Endothelial cell of umbilical vein (primary cell): ENCODE data around the gene LARP1B. TPM values are rescaled to one million over a fixed set of nuclear protein-coding genes. Genes with fewer than 3 reads are reported as not detected.

Experiments used
- BruUV-seq: library from RNA; stranded (reverse); fragments of 400-500 nt; replicated peaks from 2 replicates; lab custom pipeline; 2021; lab: Mats Ljungman, UMichigan
- CTCF ChIA-PET: fragments of 300-600, 350-600 bp; sonication (Branson Sonifier 250); formaldehyde crosslinking; loops from one replicate; lab custom pipeline; 2021; ENCODE audit warnings: antibody characterized with exemption, inconsistent platforms; lab: Charles Lee
- POLR2A ChIA-PET: fragments of 300-600, 350-600 bp; sonication (Branson Sonifier 250); formaldehyde crosslinking; loops from one replicate; lab custom pipeline; 2021; ENCODE audit warnings: antibody characterized with exemption, inconsistent platforms; lab: Charles Lee
- DNase-seq: peaks from one replicate; pipeline ENCODE4 v3.0.0-alpha.2; 2011; ENCODE audit warnings: low read depth, low spot score
- FAIRE-seq: peaks from 2 replicates; lab custom pipeline; 2011; peaks lifted over from hg19 to GRCh38; lab: Jason Lieb, UNC
- H2AFZ ChIP-seq: 2 replicates; pipeline ENCODE4 v1.6.0; 2012; ENCODE audit warnings: low read depth, low read length, control low read depth, inconsistent platforms
- H3K27ac ChIP-seq: 2 replicates; pipeline ENCODE4 v1.5.1; 2011; ENCODE audit warnings: low read depth, mild to moderate bottlenecking, control low read depth, low read length, moderate library complexity; ENCODE audit not compliant: insufficient read depth
- H3K27me3 ChIP-seq, 2 experiments: 2 replicates each; pipeline versions ENCODE4 v1.6.0 to v1.6.1; 2011; ENCODE audit warnings: low read length in 2 of 2, mixed read lengths in 1 of 2; ENCODE audit not compliant: control insufficient read depth in 2 of 2, insufficient read depth in 2 of 2
- H3K36me3 ChIP-seq, 2 experiments: 2 replicates in 1 of 2; 3 replicates in 1 of 2; pipeline ENCODE4 v1.5.1; 2011; ENCODE audit warnings: low read length in 2 of 2, mild to moderate bottlenecking in 1 of 2, moderate library complexity in 1 of 2; ENCODE audit not compliant: control insufficient read depth in 2 of 2, insufficient read depth in 2 of 2; ENCODE audit errors: extremely low read depth in 1 of 2
- H3K4me1 ChIP-seq: 3 replicates; pipeline ENCODE4 v1.5.1; 2011; ENCODE audit warnings: mild to moderate bottlenecking, low read length; ENCODE audit not compliant: control insufficient read depth, insufficient read depth; ENCODE audit errors: extremely low read depth
- H3K4me2 ChIP-seq: 2 replicates; pipeline ENCODE4 v1.6.1; 2011; ENCODE audit warnings: low read length, control low read depth, mixed read lengths; ENCODE audit not compliant: insufficient read depth
- H3K4me3 ChIP-seq, 3 experiments: fragments of 200-600 bp in 1 of 3; sonication (generic), shearing (Covaris generic) in 1 of 3; replicated peaks in 1 of 3; 2 replicates each; pipeline ENCODE4 v1.5.1; 2011 to 2016; ENCODE audit warnings: control low read depth in 3 of 3, low read length in 3 of 3, mild to moderate bottlenecking in 2 of 3, inconsistent platforms in 1 of 3, low read depth in 1 of 3, moderate library complexity in 1 of 3; ENCODE audit not compliant: insufficient read depth in 1 of 3
- H3K79me2 ChIP-seq: 2 replicates; pipeline ENCODE4 v1.6.0; 2012; ENCODE audit warnings: low read length, inconsistent platforms; ENCODE audit not compliant: control insufficient read depth, insufficient read depth
- H3K9ac ChIP-seq: replicated peaks from 2 replicates; pipeline ENCODE3; 2011; ENCODE audit warnings: low read length, control low read depth; ENCODE audit not compliant: insufficient read depth; ENCODE audit errors: extremely low read depth
- H3K9me1 ChIP-seq: replicated peaks from 3 replicates; pipeline ENCODE4 v1.6.0; 2011; ENCODE audit warnings: mild to moderate bottlenecking, low read length; ENCODE audit not compliant: control insufficient read depth, insufficient read depth; ENCODE audit errors: extremely low read depth
- H3K9me3 ChIP-seq: replicated peaks from 2 replicates; pipeline ENCODE4 v1.5.1; 2012; ENCODE audit warnings: low read length, inconsistent platforms; ENCODE audit not compliant: control insufficient read depth, insufficient read depth
- H4K20me1 ChIP-seq: replicated peaks from 2 replicates; pipeline ENCODE3; 2011; ENCODE audit warnings: mild to moderate bottlenecking, low read length; ENCODE audit not compliant: control insufficient read depth, insufficient read depth; ENCODE audit errors: extremely low read depth
- EZH2 ChIP-seq: IDR thresholded peaks from 2 replicates; pipeline ENCODE4 v1.6.1; 2012; ENCODE audit warnings: borderline replicate concordance, low read depth, mild to moderate bottlenecking, moderate library complexity, low read length, inconsistent platforms; ENCODE audit not compliant: severe bottlenecking
- FOS ChIP-seq: IDR thresholded peaks from 2 replicates; pipeline ENCODE4 v1.6.1; 2011; ENCODE audit warnings: mild to moderate bottlenecking, low read length, moderate library complexity, borderline replicate concordance; ENCODE audit not compliant: insufficient read depth
- GATA2 ChIP-seq: IDR thresholded peaks from 2 replicates; pipeline ENCODE4 v1.7.0; 2011; ENCODE audit warnings: low read depth, mild to moderate bottlenecking, moderate library complexity, mixed read lengths, low read length; ENCODE audit not compliant: insufficient read length, insufficient read depth
- JUN ChIP-seq: IDR thresholded peaks from 2 replicates; pipeline ENCODE4 v1.6.1; 2011; ENCODE audit warnings: borderline replicate concordance, low read depth; ENCODE audit not compliant: insufficient read length, insufficient read depth
- POLR2A ChIP-seq: IDR thresholded peaks from 2 replicates; pipeline ENCODE4 v1.6.1; 2012; ENCODE audit warnings: low read depth, mild to moderate bottlenecking, control low read depth, low read length
- dilution Hi-C: fragments of 300-500 bp; cut with MboI; formaldehyde crosslinking; loops from one replicate; pipeline ENCODE4 v1.15.0; 2019; ENCODE audit warnings: low sequenced_read_pairs; ENCODE audit not compliant: extremely low pct_ligation_motif_present
- intact Hi-C: fragments of 100-400 bp; cut with micrococcal nuclease; formaldehyde crosslinking; loops from one replicate; pipeline ENCODE4 v1.10.0; 2022
- polyA plus RNA-seq, 4 experiments: library from polyadenylated mRNA; depleted of rRNA in 3 of 4; stranded (reverse) in 3 of 4; unstranded in 1 of 4; fragments of >200 nt; gene quantifications; 2 replicates each; pipeline versions ENCODE4 v1.2.1 to v1.2.3, GENCODE V29; 2011 to 2012; ENCODE audit warnings: missing spikeins in 1 of 4
- total RNA-seq: library from RNA; stranded (reverse); gene quantifications from 2 replicates; pipeline ENCODE4 v1.2.3, GENCODE V29; 2021
- TF ChIP-seq, protein P1 (sequence below), 2 donors: IDR thresholded peaks; 1 replicate in 1 of 2; 2 replicates in 1 of 2; pipeline ENCODE4 v1.5.1; 2011; ENCODE audit warnings: low read length in 2 of 2, mild to moderate bottlenecking in 2 of 2, moderate library complexity in 2 of 2, control low read depth in 1 of 2, inconsistent platforms in 1 of 2, low read depth in 1 of 2; ENCODE audit not compliant: insufficient read depth in 1 of 2; ENCODE audit errors: extremely low read depth in 1 of 2

LARP1B gene
- total and polyA plus RNA-seq, 2 donors (not counting 3 experiments of a cell fraction or from before 2014, with no cell fraction given) = 7.3 to 28.8 TPM

DNA sequence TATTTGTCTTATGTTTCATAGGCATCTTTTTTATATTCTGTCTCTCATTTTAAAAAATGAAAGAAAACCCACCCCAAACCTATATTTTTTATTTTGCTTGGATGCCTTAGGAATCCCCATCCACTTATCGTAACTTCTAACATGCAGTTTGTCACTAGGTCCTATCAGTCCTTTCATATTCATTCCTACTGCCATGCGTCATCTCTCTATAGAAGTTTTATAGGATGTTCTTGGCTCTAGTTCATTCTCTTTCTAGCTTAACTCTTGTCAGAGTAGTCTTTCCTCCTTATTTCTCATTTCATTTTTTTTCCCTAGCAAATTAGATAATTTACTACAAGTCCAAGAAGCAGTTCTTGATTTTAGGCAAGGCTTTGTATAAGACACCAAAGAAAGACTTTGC is 92.7 kb downstream of the LARP1B start:
- Histone ChIP-seq H3K9ac (no peak overlapping the region), H3K79me2 (no peaks in the 10 kb centered on the region), H3K9me1 (no peaks in the 10 kb centered on the region), H3K36me3 (no peaks in the 10 kb centered on the region), H4K20me1 (no peaks in the 10 kb centered on the region), H2AFZ (no peak overlapping the region), H3K27ac (no peak overlapping the region), H3K9me3 (no peaks in the 10 kb centered on the region), H3K4me1 (peaks cover 14% of the 10 kb centered on the region), H3K4me3 (no peak overlapping the region), H3K4me2 (no peak overlapping the region), H3K27me3 (no peaks in the 10 kb centered on the region)
- ChIA-PET POLR2A (interaction anchor here (0.7 kb wide), 1 partner anchor 8 kb away, joined by 3 read pairs; no protein-coding TSS in a partner anchor), CTCF (interaction anchor here (0.7 kb wide), 2 partner anchors 10 to 24 kb away, joined by 3 read pairs; no protein-coding TSS in a partner anchor)
- DNase-seq (no peak), FAIRE-seq (no peak)
- intact Hi-C loops (loop anchor here (2.0 kb wide), 1 partner anchor 91 kb away; no protein-coding TSS in a partner anchor), dilution Hi-C loops (no loop called here)
- BruUV-seq = no TSS peak
- TF ChIP-seq, protein P1, sequence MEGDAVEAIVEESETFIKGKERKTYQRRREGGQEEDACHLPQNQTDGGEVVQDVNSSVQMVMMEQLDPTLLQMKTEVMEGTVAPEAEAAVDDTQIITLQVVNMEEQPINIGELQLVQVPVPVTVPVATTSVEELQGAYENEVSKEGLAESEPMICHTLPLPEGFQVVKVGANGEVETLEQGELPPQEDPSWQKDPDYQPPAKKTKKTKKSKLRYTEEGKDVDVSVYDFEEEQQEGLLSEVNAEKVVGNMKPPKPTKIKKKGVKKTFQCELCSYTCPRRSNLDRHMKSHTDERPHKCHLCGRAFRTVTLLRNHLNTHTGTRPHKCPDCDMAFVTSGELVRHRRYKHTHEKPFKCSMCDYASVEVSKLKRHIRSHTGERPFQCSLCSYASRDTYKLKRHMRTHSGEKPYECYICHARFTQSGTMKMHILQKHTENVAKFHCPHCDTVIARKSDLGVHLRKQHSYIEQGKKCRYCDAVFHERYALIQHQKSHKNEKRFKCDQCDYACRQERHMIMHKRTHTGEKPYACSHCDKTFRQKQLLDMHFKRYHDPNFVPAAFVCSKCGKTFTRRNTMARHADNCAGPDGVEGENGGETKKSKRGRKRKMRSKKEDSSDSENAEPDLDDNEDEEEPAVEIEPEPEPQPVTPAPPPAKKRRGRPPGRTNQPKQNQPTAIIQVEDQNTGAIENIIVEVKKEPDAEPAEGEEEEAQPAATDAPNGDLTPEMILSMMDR (IDR thresholded peaks at IDR 0.05; ENCODE audit: extremely low read depth in 1 of 2, insufficient read depth in 1 of 2, low read depth in 1 of 2, low read length in 2 of 2) = no peak
- TF ChIP-seq GATA2 (no peak), EZH2 (no peak), FOS (no peak), JUN (no peak), POLR2A (no peak)
